CD4-positive, alpha-beta T cell (primary cell): ENCODE results near the gene MAN1B1. TPM values are rescaled to one million over a fixed set of nuclear protein-coding genes. Genes with fewer than 3 reads are reported as not detected.

Source experiments
- ATAC-seq: fragments of 200-7000 bp; cut with Tn5 transposase; one replicate; pipeline ENCODE4 v1.10.0; 2022; ENCODE audit warnings: mild to moderate bottlenecking; ENCODE audit not compliant: poor library complexity
- CTCF ChIA-PET: fragments of 350-600 bp; sonication (Branson Sonifier 250); formaldehyde crosslinking; loops from one replicate; lab custom pipeline; 2021; ENCODE audit warnings: antibody characterized with exemption, inconsistent platforms; lab: Charles Lee
- POLR2A ChIA-PET: fragments of 350-600 bp; sonication (Branson Sonifier 250); formaldehyde crosslinking; loops from one replicate; lab custom pipeline; 2021; ENCODE audit warnings: antibody characterized with exemption, inconsistent platforms; lab: Charles Lee
- DNase-seq, 14 experiments: peaks; one replicate each; pipeline ENCODE4 v3.0.0-alpha.2; 2013 to 2020; ENCODE audit warnings: mixed read lengths in 2 of 14
- H3K27ac ChIP-seq, 2 donors: one replicate each; pipeline versions ENCODE4 v1.5.1 to v1.7.0; 2013; ENCODE audit warnings: low read length in 2 of 2, low read depth in 1 of 2, mild to moderate bottlenecking in 1 of 2
- H3K27me3 ChIP-seq, 2 experiments: 1 replicate in 1 of 2; 2 replicates in 1 of 2; pipeline versions ENCODE4 v1.6.1 to v1.7.0; 2013; ENCODE audit warnings: low read length in 2 of 2, control low read depth in 1 of 2, mild to moderate bottlenecking in 1 of 2, moderate library complexity in 1 of 2; ENCODE audit not compliant: insufficient read depth in 2 of 2, control insufficient read depth in 1 of 2
- H3K36me3 ChIP-seq: one replicate; pipeline ENCODE4 v1.6.1; 2013; ENCODE audit warnings: low read length, control low read depth; ENCODE audit not compliant: insufficient read depth
- H3K4me1 ChIP-seq: one replicate; pipeline ENCODE4 v1.6.1; 2013; ENCODE audit warnings: low read length, control low read depth; ENCODE audit not compliant: insufficient read depth
- H3K4me3 ChIP-seq: one replicate; pipeline ENCODE4 v1.5.1; 2013; ENCODE audit warnings: mild to moderate bottlenecking, low read length, moderate library complexity
- H3K9me3 ChIP-seq, 2 experiments: 1 replicate in 1 of 2; 2 replicates in 1 of 2; pipeline versions ENCODE4 v1.6.1 to v1.7.0; 2013; ENCODE audit warnings: low read length in 2 of 2, mild to moderate bottlenecking in 2 of 2, control low read depth in 1 of 2, moderate library complexity in 1 of 2; ENCODE audit not compliant: control insufficient read depth in 1 of 2, insufficient read depth in 1 of 2
- H3K27ac Mint-ChIP-seq: one replicate; pipeline ENCODE4 v1.8.0; 2020; ENCODE audit warnings: mixed read lengths
- H3K27me3 Mint-ChIP-seq: one replicate; pipeline ENCODE4 v1.8.0; 2021; ENCODE audit warnings: mixed read lengths
- H3K36me3 Mint-ChIP-seq: one replicate; pipeline ENCODE4 v1.8.0; 2021; ENCODE audit warnings: low read depth, mixed read lengths
- H3K4me1 Mint-ChIP-seq: one replicate; pipeline ENCODE4 v1.8.0; 2021; ENCODE audit warnings: low read depth, mixed read lengths
- H3K4me3 Mint-ChIP-seq: one replicate; pipeline ENCODE4 v1.8.0; 2020; ENCODE audit warnings: mild to moderate bottlenecking, mixed read lengths
- H3K9me3 Mint-ChIP-seq: one replicate; pipeline ENCODE4 v1.8.0; 2020; ENCODE audit warnings: mixed read lengths
- CTCF ChIP-seq: fragments of 200-600 bp; IDR thresholded peaks from one replicate; pipeline ENCODE4 v1.8.0; 2022; ENCODE audit warnings: antibody characterized with exemption, mild to moderate bottlenecking
- intact Hi-C, 2 experiments: fragments of 100-400 bp; cut with DNase I in 1 of 2; cut with micrococcal nuclease in 1 of 2; formaldehyde crosslinking; loops; one replicate each; pipeline versions ENCODE4 v1.15.1 to v1.9.0; 2023 to 2025; cut with DNase I, micrococcal nuclease
- total RNA-seq, 174 experiments: library from RNA in 2 of 174; stranded (reverse) in 2 of 174; gene quantifications; one replicate each; pipeline ENCODE4 v1.2.3 and lab custom pipeline; 2021 to 2026

Gene MAN1B1
- total RNA-seq, 2 experiments from 2014 or later, result 60.9 to 66.9 TPM

- Histone ChIP-seq H3K4me1 (peaks cover 5% of the 10 kb centered on the region), H3K27ac (no peak overlapping the region), H3K9me3 (peaks cover 0 to 11% of the 10 kb centered on the region in 2 experiments), H3K4me3 (no peak overlapping the region), H3K36me3 (no peaks in the 10 kb centered on the region), H3K27me3 (peaks cover 4 to 7% of the 10 kb centered on the region in 2 experiments)
- ChIA-PET CTCF (no interaction called here), POLR2A (interaction anchor here (0.9 kb wide), 1 partner anchor 21 kb away, joined by 3 read pairs; no protein-coding TSS in a partner anchor)
- intact Hi-C loops, result no loop called here
- Mint-ChIP-seq H3K9me3 (no peaks in the 10 kb centered on the region), H3K27me3 (peaks cover 10% of the 10 kb centered on the region), H3K27ac (no peak overlapping the region), H3K4me1 (no peaks in the 10 kb centered on the region), H3K4me3 (no peak overlapping the region), H3K36me3 (no peaks in the 10 kb centered on the region)
- no peak for TF ChIP-seq CTCF
- ATAC-seq (no peak), DNase-seq (peak in 2 of 14 experiments; percentile 32 to 50)
Observed at GRCh38 chr9:137149942-137150616, 63.3 kb downstream of the MAN1B1 start.

- ChIA-PET CTCF (interaction anchor here (0.7 kb wide), 1 partner anchor 50 kb away, joined by 4 read pairs; the partner anchor contains the start of gene TPRN), POLR2A (interaction anchor here (0.9 kb wide), 1 partner anchor 21 kb away, joined by 3 read pairs; no protein-coding TSS in a partner anchor)
- H3K36me3 ChIP-seq, result no peaks in the 10 kb centered on the region
- H3K27ac ChIP-seq, result no peak overlapping the region
- peak in 2 of 14 experiments; percentile 70 to 75 for DNase-seq
- peaks cover 9 to 10% of the 10 kb centered on the region in 2 experiments for H3K27me3 ChIP-seq
- H3K4me3 Mint-ChIP-seq, result no peak overlapping the region
- H3K9me3 ChIP-seq, result peaks cover 0 to 11% of the 10 kb centered on the region in 2 experiments
- no peak for ATAC-seq
- H3K27ac Mint-ChIP-seq, result no peak overlapping the region
- H3K27me3 Mint-ChIP-seq, result peaks cover 15% of the 10 kb centered on the region
- H3K36me3 Mint-ChIP-seq, result no peaks in the 10 kb centered on the region
- no peaks in the 10 kb centered on the region for H3K9me3 Mint-ChIP-seq
- no peaks in the 10 kb centered on the region for H3K4me1 Mint-ChIP-seq
- H3K4me3 ChIP-seq, result no peak overlapping the region
- H3K4me1 ChIP-seq, result peaks cover 5% of the 10 kb centered on the region
- no peak for TF ChIP-seq CTCF
- intact Hi-C loops, result no loop called here
Observed at GRCh38 chr9:137150617-137151457, 64.1 kb downstream of the MAN1B1 start.

GRCh38 chr9:137152844-137153405 lies 66.1 kb downstream of the MAN1B1 start:
- peaks cover 12 to 27% of the 10 kb centered on the region in 2 experiments for H3K27me3 ChIP-seq
- Mint-ChIP-seq H3K9me3 (no peaks in the 10 kb centered on the region), H3K4me1 (peaks cover 1% of the 10 kb centered on the region), H3K27ac (no peak overlapping the region), H3K4me3 (no peak overlapping the region), H3K27me3 (peaks cover 26% of the 10 kb centered on the region), H3K36me3 (no peaks in the 10 kb centered on the region)
- peaks cover 25% of the 10 kb centered on the region for H3K4me1 ChIP-seq
- ATAC-seq (no peak), DNase-seq (no peak)
- TF ChIP-seq CTCF, result no peak
- no peak overlapping the region for H3K4me3 ChIP-seq
- peaks cover 0 to 28% of the 10 kb centered on the region in 2 experiments for H3K9me3 ChIP-seq
- no peaks in the 10 kb centered on the region for H3K36me3 ChIP-seq
- H3K27ac ChIP-seq, result no peak overlapping the region
- POLR2A ChIA-PET, result no interaction called here
- intact Hi-C loops, result no loop called here
- CTCF ChIA-PET, result no interaction called here
